Mesothelial cell of epicardium (in vitro differentiated cells): Measurements from ENCODE around the gene TMEM178B. TPM values are rescaled to one million over a fixed set of nuclear protein-coding genes. Genes with fewer than 3 reads are reported as not detected.
"Not testable (repeated sequence)": the region's sequence is repeated elsewhere in the genome, so short reads cannot be mapped to it uniquely, and the experiment has no call there.

Experiments
- DNase-seq, 2 experiments: peaks; one replicate each; pipeline ENCODE4 v3.0.0; 2021; ENCODE audit warnings: low spot score in 2 of 2; ENCODE audit not compliant: unreplicated experiment in 2 of 2
- H3K27ac Mint-ChIP-seq: 2 replicates; pipeline ENCODE4 v1.8.0; 2021; ENCODE audit warnings: mixed read lengths
- H3K27me3 Mint-ChIP-seq: 2 replicates; pipeline ENCODE4 v1.8.0; 2021; ENCODE audit warnings: low read depth, mixed read lengths
- H3K36me3 Mint-ChIP-seq: 2 replicates; pipeline ENCODE4 v1.8.0; 2021; ENCODE audit warnings: mixed read lengths
- H3K4me1 Mint-ChIP-seq: 2 replicates; pipeline ENCODE4 v1.8.0; 2021; ENCODE audit warnings: mixed read lengths
- H3K4me3 Mint-ChIP-seq: 2 replicates; pipeline ENCODE4 v1.8.0; 2021; ENCODE audit warnings: mild to moderate bottlenecking, moderate library complexity, mixed read lengths
- H3K9me3 Mint-ChIP-seq: 2 replicates; pipeline ENCODE4 v1.8.0; 2021; ENCODE audit warnings: mixed read lengths
- CTCF ChIP-seq: fragments of 200-600 bp; sonication (generic); IDR thresholded peaks from one replicate; pipeline ENCODE4 v1.5.0; 2021; ENCODE audit warnings: antibody characterized with exemption; ENCODE audit not compliant: unreplicated experiment
- total RNA-seq: library from RNA; stranded (reverse); gene quantifications from 3 replicates; pipeline ENCODE4 v1.2.1, GENCODE V29; 2021

Gene TMEM178B
- total RNA-seq, 1 donor from 2014 or later = 0.16 TPM

GRCh38 chr7:141390339-141390738 is 316.5 kb downstream of the TMEM178B start:
- Mint-ChIP-seq H3K27me3 (no peaks in the 10 kb centered on the region), H3K4me3 (no peak overlapping the region), H3K27ac (no peak overlapping the region)

GRCh38 chr7:141393056-141393455 is 319.2 kb downstream of the TMEM178B start:
- no peaks in the 10 kb centered on the region for H3K4me1 Mint-ChIP-seq
- DNase-seq = no peak
- peaks cover 18% of the 10 kb centered on the region for H3K27me3 Mint-ChIP-seq
- TF ChIP-seq CTCF = no peak
- no peaks in the 10 kb centered on the region for H3K36me3 Mint-ChIP-seq
- H3K9me3 Mint-ChIP-seq = no peaks in the 10 kb centered on the region
- H3K27ac Mint-ChIP-seq = no peak overlapping the region
- H3K4me3 Mint-ChIP-seq = no peak overlapping the region

More at GRCh38 chr7:141390339-141390738, 316.5 kb downstream of the TMEM178B start:
- no peaks in the 10 kb centered on the region for H3K9me3 Mint-ChIP-seq
- H3K36me3 Mint-ChIP-seq = no peaks in the 10 kb centered on the region
- no peak for TF ChIP-seq CTCF
- DNase-seq = no peak
- no peaks in the 10 kb centered on the region for H3K4me1 Mint-ChIP-seq

- Mint-ChIP-seq H3K9me3 (no peaks in the 10 kb centered on the region), H3K36me3 (no peaks in the 10 kb centered on the region), H3K4me3 (no peak overlapping the region), H3K4me1 (no peaks in the 10 kb centered on the region), H3K27me3 (peaks cover 35% of the 10 kb centered on the region), H3K27ac (no peak overlapping the region)
- no peak for TF ChIP-seq CTCF
- DNase-seq = no peak
These were observed 323.6 kb downstream of the TMEM178B start for GRCh38 chr7:141397236-141398163.

GRCh38 chr7:141400356-141400755 is 326.5 kb downstream of the TMEM178B start:
- no peaks in the 10 kb centered on the region for H3K4me1 Mint-ChIP-seq
- H3K4me3 Mint-ChIP-seq = no peak overlapping the region
- no peak overlapping the region for H3K27ac Mint-ChIP-seq
- H3K9me3 Mint-ChIP-seq = no peaks in the 10 kb centered on the region
- no peaks in the 10 kb centered on the region for H3K36me3 Mint-ChIP-seq
- no peak for DNase-seq
- H3K27me3 Mint-ChIP-seq = peaks cover 35% of the 10 kb centered on the region
- TF ChIP-seq CTCF = no peak

GRCh38 chr7:141402277-141402996 is 328.6 kb downstream of the TMEM178B start:
- Mint-ChIP-seq H3K27ac (no peak overlapping the region), H3K9me3 (no peaks in the 10 kb centered on the region), H3K27me3 (peaks cover 24% of the 10 kb centered on the region), H3K36me3 (no peaks in the 10 kb centered on the region), H3K4me1 (no peaks in the 10 kb centered on the region), H3K4me3 (no peak overlapping the region)
- TF ChIP-seq CTCF = no peak
- DNase-seq = no peak

- not testable (repeated sequence) for H3K9me3 Mint-ChIP-seq, DNase-seq, H3K36me3 Mint-ChIP-seq, H3K4me3 Mint-ChIP-seq, H3K4me1 Mint-ChIP-seq, H3K27ac Mint-ChIP-seq
- H3K27me3 Mint-ChIP-seq = peaks cover 18% of the 10 kb centered on the region
These were observed 330.0 kb downstream of the TMEM178B start for GRCh38 chr7:141403846-141404245.
